SK-N-SH (cell line): ENCODE measurements around the gene WDR31.

ENCODE experiments used
- FOXM1 ChIP-seq: IDR thresholded peaks from 2 replicates; pipeline ENCODE4 v1.4.0; 2012; ENCODE audit warnings: low read depth, mild to moderate bottlenecking
- RAD21 ChIP-seq: IDR thresholded peaks from 2 replicates; pipeline ENCODE4 v1.6.1; 2012; ENCODE audit warnings: mild to moderate bottlenecking, low read length
- SIN3A ChIP-seq: IDR thresholded peaks from 2 replicates; pipeline ENCODE4 v1.6.1; 2012; ENCODE audit warnings: low read depth, mild to moderate bottlenecking, low read length, moderate library complexity, borderline replicate concordance
- TAF1 ChIP-seq: IDR thresholded peaks from 2 replicates; pipeline ENCODE4 v1.6.1; 2012; ENCODE audit warnings: low read depth, mild to moderate bottlenecking, low read length, moderate library complexity, borderline replicate concordance
- TCF12 ChIP-seq: IDR thresholded peaks from 2 replicates; pipeline ENCODE4 v1.4.0; 2012
- TF ChIP-seq, protein P1 (sequence below): fragments of 200-600 bp; sonication (generic); IDR thresholded peaks from 2 replicates; pipeline ENCODE4 v1.6.1; 2017; ENCODE audit warnings: antibody characterized with exemption, mild to moderate bottlenecking, moderate library complexity
- TF ChIP-seq, protein P2 (sequence below): fragments of 150-350 bp; IDR thresholded peaks from 2 replicates; pipeline ENCODE4 v1.6.1; 2017; ENCODE audit warnings: antibody characterized with exemption, low read length, low read depth, borderline replicate concordance
- TF ChIP-seq, protein P3 (sequence below): IDR thresholded peaks from 2 replicates; pipeline ENCODE4 v1.6.1; 2012; ENCODE audit warnings: mild to moderate bottlenecking, low read depth, low read length, moderate library complexity

DNA sequence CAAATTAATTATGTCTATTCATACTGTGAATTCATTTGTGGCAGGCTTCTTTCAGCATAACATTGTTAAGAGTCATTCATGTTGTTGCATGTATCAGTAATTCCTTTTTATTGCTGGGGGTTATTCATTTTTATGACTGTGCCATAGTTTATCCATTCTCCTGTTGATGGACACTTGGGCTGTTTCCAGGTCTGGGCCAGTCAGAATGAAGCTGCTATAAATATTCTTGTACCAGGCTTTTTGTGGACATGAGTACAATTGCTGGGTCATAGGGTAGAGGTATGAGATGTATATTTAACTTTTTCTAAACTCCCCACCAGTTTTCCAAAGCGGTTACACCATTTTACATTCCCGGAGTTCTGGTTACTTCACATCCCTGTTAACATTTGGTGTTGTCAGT, 51.0 kb downstream of the WDR31 start:
- TF ChIP-seq SIN3A (no peak), FOXM1 (no peak), TCF12 (no peak), TAF1 (no peak), RAD21 (no peak)
- TF ChIP-seq, protein P1, sequence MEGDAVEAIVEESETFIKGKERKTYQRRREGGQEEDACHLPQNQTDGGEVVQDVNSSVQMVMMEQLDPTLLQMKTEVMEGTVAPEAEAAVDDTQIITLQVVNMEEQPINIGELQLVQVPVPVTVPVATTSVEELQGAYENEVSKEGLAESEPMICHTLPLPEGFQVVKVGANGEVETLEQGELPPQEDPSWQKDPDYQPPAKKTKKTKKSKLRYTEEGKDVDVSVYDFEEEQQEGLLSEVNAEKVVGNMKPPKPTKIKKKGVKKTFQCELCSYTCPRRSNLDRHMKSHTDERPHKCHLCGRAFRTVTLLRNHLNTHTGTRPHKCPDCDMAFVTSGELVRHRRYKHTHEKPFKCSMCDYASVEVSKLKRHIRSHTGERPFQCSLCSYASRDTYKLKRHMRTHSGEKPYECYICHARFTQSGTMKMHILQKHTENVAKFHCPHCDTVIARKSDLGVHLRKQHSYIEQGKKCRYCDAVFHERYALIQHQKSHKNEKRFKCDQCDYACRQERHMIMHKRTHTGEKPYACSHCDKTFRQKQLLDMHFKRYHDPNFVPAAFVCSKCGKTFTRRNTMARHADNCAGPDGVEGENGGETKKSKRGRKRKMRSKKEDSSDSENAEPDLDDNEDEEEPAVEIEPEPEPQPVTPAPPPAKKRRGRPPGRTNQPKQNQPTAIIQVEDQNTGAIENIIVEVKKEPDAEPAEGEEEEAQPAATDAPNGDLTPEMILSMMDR: no peak
- TF ChIP-seq, protein P2, sequence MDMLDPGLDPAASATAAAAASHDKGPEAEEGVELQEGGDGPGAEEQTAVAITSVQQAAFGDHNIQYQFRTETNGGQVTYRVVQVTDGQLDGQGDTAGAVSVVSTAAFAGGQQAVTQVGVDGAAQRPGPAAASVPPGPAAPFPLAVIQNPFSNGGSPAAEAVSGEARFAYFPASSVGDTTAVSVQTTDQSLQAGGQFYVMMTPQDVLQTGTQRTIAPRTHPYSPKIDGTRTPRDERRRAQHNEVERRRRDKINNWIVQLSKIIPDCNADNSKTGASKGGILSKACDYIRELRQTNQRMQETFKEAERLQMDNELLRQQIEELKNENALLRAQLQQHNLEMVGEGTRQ: no peak
- TF ChIP-seq, protein P3, sequence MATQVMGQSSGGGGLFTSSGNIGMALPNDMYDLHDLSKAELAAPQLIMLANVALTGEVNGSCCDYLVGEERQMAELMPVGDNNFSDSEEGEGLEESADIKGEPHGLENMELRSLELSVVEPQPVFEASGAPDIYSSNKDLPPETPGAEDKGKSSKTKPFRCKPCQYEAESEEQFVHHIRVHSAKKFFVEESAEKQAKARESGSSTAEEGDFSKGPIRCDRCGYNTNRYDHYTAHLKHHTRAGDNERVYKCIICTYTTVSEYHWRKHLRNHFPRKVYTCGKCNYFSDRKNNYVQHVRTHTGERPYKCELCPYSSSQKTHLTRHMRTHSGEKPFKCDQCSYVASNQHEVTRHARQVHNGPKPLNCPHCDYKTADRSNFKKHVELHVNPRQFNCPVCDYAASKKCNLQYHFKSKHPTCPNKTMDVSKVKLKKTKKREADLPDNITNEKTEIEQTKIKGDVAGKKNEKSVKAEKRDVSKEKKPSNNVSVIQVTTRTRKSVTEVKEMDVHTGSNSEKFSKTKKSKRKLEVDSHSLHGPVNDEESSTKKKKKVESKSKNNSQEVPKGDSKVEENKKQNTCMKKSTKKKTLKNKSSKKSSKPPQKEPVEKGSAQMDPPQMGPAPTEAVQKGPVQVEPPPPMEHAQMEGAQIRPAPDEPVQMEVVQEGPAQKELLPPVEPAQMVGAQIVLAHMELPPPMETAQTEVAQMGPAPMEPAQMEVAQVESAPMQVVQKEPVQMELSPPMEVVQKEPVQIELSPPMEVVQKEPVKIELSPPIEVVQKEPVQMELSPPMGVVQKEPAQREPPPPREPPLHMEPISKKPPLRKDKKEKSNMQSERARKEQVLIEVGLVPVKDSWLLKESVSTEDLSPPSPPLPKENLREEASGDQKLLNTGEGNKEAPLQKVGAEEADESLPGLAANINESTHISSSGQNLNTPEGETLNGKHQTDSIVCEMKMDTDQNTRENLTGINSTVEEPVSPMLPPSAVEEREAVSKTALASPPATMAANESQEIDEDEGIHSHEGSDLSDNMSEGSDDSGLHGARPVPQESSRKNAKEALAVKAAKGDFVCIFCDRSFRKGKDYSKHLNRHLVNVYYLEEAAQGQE: no peak
